ACC112 (cell line): Measurements from ENCODE around the gene UBTD1.
"Not testable (repeated sequence)": the region's sequence is repeated elsewhere in the genome, so short reads cannot be mapped to it uniquely, and the experiment has no call there.

Source experiments
- H2AFZ ChIP-seq: fragments of 200-600 bp; sonication (generic); one replicate; pipeline ENCODE4 v1.6.0; 2017; ENCODE audit warnings: antibody characterized with exemption, low read length; ENCODE audit not compliant: unreplicated experiment
- H3K27ac ChIP-seq: fragments of 200-600 bp; sonication (generic); 2 replicates; pipeline ENCODE4 v1.5.1; 2014; ENCODE audit warnings: low read depth, mild to moderate bottlenecking, antibody characterized with exemption, low read length, moderate library complexity
- H3K27me3 ChIP-seq: fragments of 200-600 bp; sonication (generic); 2 replicates; pipeline ENCODE4 v1.6.1; 2014; ENCODE audit warnings: mild to moderate bottlenecking, antibody characterized with exemption, low read length, moderate library complexity, mixed read lengths; ENCODE audit not compliant: insufficient read depth
- H3K36me3 ChIP-seq: fragments of 200-600 bp; sonication (generic); 2 replicates; pipeline ENCODE4 v1.6.1; 2016; ENCODE audit warnings: mild to moderate bottlenecking, antibody characterized with exemption, low read length, moderate library complexity, mixed read lengths; ENCODE audit not compliant: insufficient read depth
- H3K4me1 ChIP-seq: fragments of 200-600 bp; sonication (generic); one replicate; pipeline ENCODE4 v1.6.1; 2016; ENCODE audit warnings: low read length, mixed read lengths; ENCODE audit not compliant: insufficient read depth, unreplicated experiment, control insufficient read depth
- H3K4me3 ChIP-seq: fragments of 200-600 bp; sonication (generic); 2 replicates; pipeline ENCODE4 v1.5.1; 2014; ENCODE audit warnings: mild to moderate bottlenecking, low read depth, low read length
- H3K79me2 ChIP-seq: fragments of 200-600 bp; sonication (generic); one replicate; pipeline ENCODE4 v1.6.0; 2016; ENCODE audit warnings: low read length; ENCODE audit not compliant: control insufficient read depth, unreplicated experiment, insufficient read depth

The UBTD1 gene

GRCh38 chr10:97525683-97526110 is 27.0 kb downstream of the UBTD1 start:
- no peak overlapping the region for H3K27ac ChIP-seq
- H3K27me3 ChIP-seq: no peaks in the 10 kb centered on the region
- no peak overlapping the region for H2AFZ ChIP-seq
- H3K79me2 ChIP-seq: peaks cover 19% of the 10 kb centered on the region
- no peaks in the 10 kb centered on the region for H3K4me1 ChIP-seq
- no peak overlapping the region for H3K4me3 ChIP-seq
- H3K36me3 ChIP-seq: no peaks in the 10 kb centered on the region

- not testable (repeated sequence) for H2AFZ ChIP-seq, H3K36me3 ChIP-seq, H3K27me3 ChIP-seq, H3K4me3 ChIP-seq, H3K27ac ChIP-seq
- H3K4me1 ChIP-seq: peaks cover 23% of the 10 kb centered on the region
- peaks cover 10% of the 10 kb centered on the region for H3K79me2 ChIP-seq
Measured at GRCh38 chr10:97528876-97529275, 30.2 kb downstream of the UBTD1 start.

- Histone ChIP-seq H3K4me1 (peaks cover 28% of the 10 kb centered on the region), H3K27me3 (no peaks in the 10 kb centered on the region), H3K79me2 (peaks cover 12% of the 10 kb centered on the region), H3K36me3 (no peaks in the 10 kb centered on the region), H3K4me3 (no peak overlapping the region), H2AFZ (no peak overlapping the region), H3K27ac (no peak overlapping the region)
Measured at GRCh38 chr10:97529685-97530465, 31.2 kb downstream of the UBTD1 start.

- Histone ChIP-seq H3K27me3 (no peaks in the 10 kb centered on the region), H3K4me1 (peaks cover 28% of the 10 kb centered on the region), H3K4me3 (no peak overlapping the region), H3K27ac (peak overlapping the region; percentile 31; the same call in 1 of the 2 replicates), H2AFZ (no peak overlapping the region), H3K79me2 (peaks cover 15% of the 10 kb centered on the region), H3K36me3 (no peaks in the 10 kb centered on the region)
Measured at GRCh38 chr10:97531401-97531986, 32.8 kb downstream of the UBTD1 start.

GRCh38 chr10:97532935-97533671 is 34.4 kb downstream of the UBTD1 start:
- Histone ChIP-seq H3K36me3 (no peaks in the 10 kb centered on the region), H3K79me2 (peaks cover 15% of the 10 kb centered on the region), H3K27ac (peak overlapping the region; percentile 58), H2AFZ (no peak overlapping the region), H3K4me1 (peaks cover 28% of the 10 kb centered on the region), H3K4me3 (no peak overlapping the region), H3K27me3 (no peaks in the 10 kb centered on the region)

GRCh38 chr10:97533888-97534287 is 35.2 kb downstream of the UBTD1 start:
- H3K27me3 ChIP-seq: no peaks in the 10 kb centered on the region
- no peak overlapping the region for H2AFZ ChIP-seq
- no peak overlapping the region for H3K27ac ChIP-seq
- H3K36me3 ChIP-seq: no peaks in the 10 kb centered on the region
- H3K4me3 ChIP-seq: no peak overlapping the region
- peaks cover 15% of the 10 kb centered on the region for H3K79me2 ChIP-seq
- peaks cover 34% of the 10 kb centered on the region for H3K4me1 ChIP-seq

- Histone ChIP-seq H2AFZ (no peak overlapping the region), H3K27ac (no peak overlapping the region), H3K4me1 (peaks cover 44% of the 10 kb centered on the region), H3K79me2 (peaks cover 20% of the 10 kb centered on the region), H3K36me3 (no peaks in the 10 kb centered on the region), H3K27me3 (no peaks in the 10 kb centered on the region), H3K4me3 (no peak overlapping the region)
Measured at GRCh38 chr10:97534746-97535367, 36.1 kb downstream of the UBTD1 start.

- H3K4me3 ChIP-seq: no peak overlapping the region
- peaks cover 54% of the 10 kb centered on the region for H3K4me1 ChIP-seq
- no peaks in the 10 kb centered on the region for H3K27me3 ChIP-seq
- no peaks in the 10 kb centered on the region for H3K36me3 ChIP-seq
- no peak overlapping the region for H3K27ac ChIP-seq
- peaks cover 20% of the 10 kb centered on the region for H3K79me2 ChIP-seq
- no peak overlapping the region for H2AFZ ChIP-seq
Measured at GRCh38 chr10:97537186-97537869, 38.6 kb downstream of the UBTD1 start.

GRCh38 chr10:97538411-97538810 is 39.7 kb downstream of the UBTD1 start:
- peaks cover 20% of the 10 kb centered on the region for H3K79me2 ChIP-seq
- H3K27ac ChIP-seq: peak overlapping the region; percentile 75; the same call in 1 of the 2 replicates
- H3K4me3 ChIP-seq: no peak overlapping the region
- H3K27me3 ChIP-seq: no peaks in the 10 kb centered on the region
- no peak overlapping the region for H2AFZ ChIP-seq
- peaks cover 57% of the 10 kb centered on the region for H3K4me1 ChIP-seq
- H3K36me3 ChIP-seq: no peaks in the 10 kb centered on the region

- Histone ChIP-seq H3K27ac (peak overlapping the region; percentile 75), H3K4me3 (no peak overlapping the region), H2AFZ (no peak overlapping the region), H3K4me1 (peaks cover 57% of the 10 kb centered on the region), H3K79me2 (peaks cover 20% of the 10 kb centered on the region), H3K27me3 (no peaks in the 10 kb centered on the region), H3K36me3 (no peaks in the 10 kb centered on the region)
Measured at GRCh38 chr10:97538839-97539238, 40.1 kb downstream of the UBTD1 start.
